ENCODE data around the gene EXOC3L1. TPM values are rescaled to one million over a fixed set of nuclear protein-coding genes. Genes with fewer than 3 reads are reported as not detected.

The EXOC3L1 gene
- total RNA-seq, 1 experiment from 2014 or later = not detected

- Histone ChIP-seq H3K4me1 (ENCODE audit: low read length) (no peaks in the 10 kb centered on the region), H2AFZ (ENCODE audit: low read length) (no peak overlapping the region), H3K9ac (ENCODE audit: low read length) (no peak overlapping the region), H3K36me3 (ENCODE audit: insufficient read depth, low read length) (no peaks in the 10 kb centered on the region; the same call in 1 of the 2 replicates), H3K27me3 (ENCODE audit: low read length) (no peaks in the 10 kb centered on the region), H3K4me2 (ENCODE audit: low read depth, low read length, poor library complexity, severe bottlenecking) (no peak overlapping the region), H3K27ac (ENCODE audit: low read length) (no peak overlapping the region), H4K20me1 (ENCODE audit: insufficient read depth, low read depth, low read length) (peaks cover 6% of the 10 kb centered on the region; the same call in 1 of the 2 replicates), H3K79me2 (ENCODE audit: low read length) (no peaks in the 10 kb centered on the region), H3K4me3 (ENCODE audit: low read length) (no peak overlapping the region), H3K9me3 (ENCODE audit: low read length) (no peaks in the 10 kb centered on the region), H3K9me2 (replicated peaks; ENCODE audit: insufficient read depth, low read length) (no peaks in the 10 kb centered on the region)
- DNase-seq = no peak
Observed at GRCh38 chr16:67149276-67150046, 40.5 kb downstream of the EXOC3L1 start.

GRCh38 chr16:67148656-67149275 is 41.2 kb downstream of the EXOC3L1 start:
- Histone ChIP-seq H3K36me3 (ENCODE audit: insufficient read depth, low read length) (no peaks in the 10 kb centered on the region; the same call in 1 of the 2 replicates), H3K9ac (ENCODE audit: low read length) (no peak overlapping the region), H3K79me2 (ENCODE audit: low read length) (no peaks in the 10 kb centered on the region), H3K4me3 (ENCODE audit: low read length) (no peak overlapping the region), H3K27ac (ENCODE audit: low read length) (no peak overlapping the region), H4K20me1 (ENCODE audit: insufficient read depth, low read depth, low read length) (no peaks in the 10 kb centered on the region), H3K4me2 (ENCODE audit: low read depth, low read length, poor library complexity, severe bottlenecking) (no peak overlapping the region), H3K9me3 (ENCODE audit: low read length) (no peaks in the 10 kb centered on the region), H2AFZ (ENCODE audit: low read length) (no peak overlapping the region), H3K27me3 (ENCODE audit: low read length) (no peaks in the 10 kb centered on the region), H3K4me1 (ENCODE audit: low read length) (no peaks in the 10 kb centered on the region), H3K9me2 (replicated peaks; ENCODE audit: insufficient read depth, low read length) (no peaks in the 10 kb centered on the region)
- DNase-seq = no peak

- no peaks in the 10 kb centered on the region for H3K27me3 ChIP-seq (ENCODE audit: low read length)
- no peaks in the 10 kb centered on the region for H3K9me2 ChIP-seq (replicated peaks; ENCODE audit: insufficient read depth, low read length)
- no peaks in the 10 kb centered on the region for H3K4me1 ChIP-seq (ENCODE audit: low read length)
- H3K9ac ChIP-seq (ENCODE audit: low read length) = no peak overlapping the region
- no peaks in the 10 kb centered on the region for H4K20me1 ChIP-seq (ENCODE audit: insufficient read depth, low read depth, low read length)
- H3K4me3 ChIP-seq (ENCODE audit: low read length) = no peak overlapping the region
- no peak overlapping the region for H3K4me2 ChIP-seq (ENCODE audit: low read depth, low read length, poor library complexity, severe bottlenecking)
- no peak overlapping the region for H2AFZ ChIP-seq (ENCODE audit: low read length)
- no peak overlapping the region for H3K27ac ChIP-seq (ENCODE audit: low read length)
- DNase-seq = no peak
- no peaks in the 10 kb centered on the region for H3K9me3 ChIP-seq (ENCODE audit: low read length)
- H3K79me2 ChIP-seq (ENCODE audit: low read length) = no peaks in the 10 kb centered on the region
- no peaks in the 10 kb centered on the region; the same call in 1 of the 2 replicates for H3K36me3 ChIP-seq (ENCODE audit: insufficient read depth, low read length)
Observed at GRCh38 chr16:67148221-67148620, 41.7 kb downstream of the EXOC3L1 start.

GRCh38 chr16:67147437-67148140 is 42.3 kb downstream of the EXOC3L1 start:
- Histone ChIP-seq H3K79me2 (ENCODE audit: low read length) (no peaks in the 10 kb centered on the region), H3K9ac (ENCODE audit: low read length) (no peak overlapping the region), H3K4me3 (ENCODE audit: low read length) (no peak overlapping the region), H3K9me3 (ENCODE audit: low read length) (no peaks in the 10 kb centered on the region), H3K27ac (ENCODE audit: low read length) (no peak overlapping the region), H3K27me3 (ENCODE audit: low read length) (no peaks in the 10 kb centered on the region), H3K9me2 (replicated peaks; ENCODE audit: insufficient read depth, low read length) (no peaks in the 10 kb centered on the region), H2AFZ (ENCODE audit: low read length) (no peak overlapping the region), H3K4me2 (ENCODE audit: low read depth, low read length, poor library complexity, severe bottlenecking) (no peak overlapping the region), H4K20me1 (ENCODE audit: insufficient read depth, low read depth, low read length) (no peaks in the 10 kb centered on the region), H3K36me3 (ENCODE audit: insufficient read depth, low read length) (no peaks in the 10 kb centered on the region; the same call in 1 of the 2 replicates), H3K4me1 (ENCODE audit: low read length) (no peaks in the 10 kb centered on the region)
- no peak for DNase-seq

- Histone ChIP-seq H3K27me3 (ENCODE audit: low read length) (no peaks in the 10 kb centered on the region), H3K36me3 (ENCODE audit: insufficient read depth, low read length) (no peaks in the 10 kb centered on the region; the same call in none of the 2 replicates), H3K4me2 (ENCODE audit: low read depth, low read length, poor library complexity, severe bottlenecking) (no peak overlapping the region), H3K4me3 (ENCODE audit: low read length) (no peak overlapping the region), H3K9me2 (replicated peaks; ENCODE audit: insufficient read depth, low read length) (no peaks in the 10 kb centered on the region), H3K9me3 (ENCODE audit: low read length) (no peaks in the 10 kb centered on the region), H3K27ac (ENCODE audit: low read length) (no peak overlapping the region), H3K9ac (ENCODE audit: low read length) (no peak overlapping the region), H3K79me2 (ENCODE audit: low read length) (no peaks in the 10 kb centered on the region), H4K20me1 (ENCODE audit: insufficient read depth, low read depth, low read length) (no peaks in the 10 kb centered on the region), H3K4me1 (ENCODE audit: low read length) (no peaks in the 10 kb centered on the region), H2AFZ (ENCODE audit: low read length) (no peak overlapping the region)
- no peak for DNase-seq
Observed at GRCh38 chr16:67146523-67147357, 43.2 kb downstream of the EXOC3L1 start.

GRCh38 chr16:67145746-67146145 is 44.2 kb downstream of the EXOC3L1 start:
- Histone ChIP-seq H3K9me2 (replicated peaks; ENCODE audit: insufficient read depth, low read length) (no peaks in the 10 kb centered on the region), H4K20me1 (ENCODE audit: insufficient read depth, low read depth, low read length) (no peaks in the 10 kb centered on the region), H3K9me3 (ENCODE audit: low read length) (no peaks in the 10 kb centered on the region), H3K36me3 (ENCODE audit: insufficient read depth, low read length) (peaks cover 4% of the 10 kb centered on the region), H3K27ac (ENCODE audit: low read length) (no peak overlapping the region), H3K9ac (ENCODE audit: low read length) (no peak overlapping the region), H3K79me2 (ENCODE audit: low read length) (no peaks in the 10 kb centered on the region), H3K27me3 (ENCODE audit: low read length) (no peaks in the 10 kb centered on the region), H3K4me3 (ENCODE audit: low read length) (no peak overlapping the region), H3K4me1 (ENCODE audit: low read length) (no peaks in the 10 kb centered on the region), H2AFZ (ENCODE audit: low read length) (no peak overlapping the region), H3K4me2 (ENCODE audit: low read depth, low read length, poor library complexity, severe bottlenecking) (no peak overlapping the region)
- no peak for DNase-seq

- H2AFZ ChIP-seq (ENCODE audit: low read length) = no peak overlapping the region
- no peak overlapping the region for H3K4me3 ChIP-seq (ENCODE audit: low read length)
- DNase-seq = no peak
- H3K9me3 ChIP-seq (ENCODE audit: low read length) = no peaks in the 10 kb centered on the region
- H3K36me3 ChIP-seq (ENCODE audit: insufficient read depth, low read length) = peaks cover 4% of the 10 kb centered on the region
- H3K27ac ChIP-seq (ENCODE audit: low read length) = no peak overlapping the region
- H4K20me1 ChIP-seq (ENCODE audit: insufficient read depth, low read depth, low read length) = no peaks in the 10 kb centered on the region
- no peaks in the 10 kb centered on the region for H3K9me2 ChIP-seq (replicated peaks; ENCODE audit: insufficient read depth, low read length)
- H3K27me3 ChIP-seq (ENCODE audit: low read length) = no peaks in the 10 kb centered on the region
- H3K79me2 ChIP-seq (ENCODE audit: low read length) = no peaks in the 10 kb centered on the region
- no peaks in the 10 kb centered on the region for H3K4me1 ChIP-seq (ENCODE audit: low read length)
- H3K9ac ChIP-seq (ENCODE audit: low read length) = no peak overlapping the region
- H3K4me2 ChIP-seq (ENCODE audit: low read depth, low read length, poor library complexity, severe bottlenecking) = no peak overlapping the region
Observed at GRCh38 chr16:67144943-67145342, 45.0 kb downstream of the EXOC3L1 start.
